Astrocyte (in vitro differentiated cells and primary cell): ENCODE measurements around the gene STIL. TPM values are rescaled to one million over a fixed set of nuclear protein-coding genes. Genes with fewer than 3 reads are reported as not detected.

ENCODE experiments used
- DNase-seq: peaks from one replicate; pipeline ENCODE4 v3.0.0-alpha.2; 2010; ENCODE audit warnings: low read depth
- FAIRE-seq: peaks from 2 replicates; lab custom pipeline; 2011; peaks lifted over from hg19 to GRCh38; lab: Jason Lieb, UNC
- H2AFZ ChIP-seq: 2 replicates; pipeline ENCODE4 v1.6.0; 2012; ENCODE audit warnings: low read depth, low read length, inconsistent platforms
- H3K27ac ChIP-seq: 2 replicates; pipeline ENCODE4 v1.5.1; 2011; ENCODE audit warnings: low read depth, low read length, inconsistent platforms
- H3K27me3 ChIP-seq: 2 replicates; pipeline ENCODE4 v1.6.0; 2011; ENCODE audit warnings: low read length, inconsistent platforms; ENCODE audit not compliant: insufficient read depth
- H3K36me3 ChIP-seq: 2 replicates; pipeline ENCODE4 v1.5.1; 2011; ENCODE audit warnings: low read length, inconsistent platforms; ENCODE audit not compliant: insufficient read depth
- H3K4me1 ChIP-seq: 2 replicates; pipeline ENCODE4 v1.5.1; 2011; ENCODE audit warnings: low read length, inconsistent platforms; ENCODE audit not compliant: insufficient read depth
- H3K4me2 ChIP-seq: 2 replicates; pipeline ENCODE4 v1.6.0; 2012; ENCODE audit warnings: low read length, inconsistent platforms
- H3K4me3 ChIP-seq: 2 replicates; pipeline ENCODE4 v1.5.1; 2011; ENCODE audit warnings: low read depth, mild to moderate bottlenecking, low read length, inconsistent platforms; ENCODE audit not compliant: insufficient read depth
- H3K79me2 ChIP-seq: 2 replicates; pipeline ENCODE4 v1.6.0; 2012; ENCODE audit warnings: mild to moderate bottlenecking, low read length, inconsistent platforms; ENCODE audit not compliant: insufficient read depth
- H3K9ac ChIP-seq: 2 replicates; pipeline ENCODE4 v1.6.0; 2012; ENCODE audit warnings: mild to moderate bottlenecking, low read length, inconsistent platforms
- H3K9me3 ChIP-seq: 2 replicates; pipeline ENCODE4 v1.5.1; 2012; ENCODE audit warnings: low read depth, mild to moderate bottlenecking, low read length, inconsistent platforms; ENCODE audit not compliant: insufficient read depth
- H4K20me1 ChIP-seq: 2 replicates; pipeline ENCODE4 v1.6.0; 2012; ENCODE audit warnings: low read length, inconsistent platforms; ENCODE audit not compliant: insufficient read depth
- H3K27ac Mint-ChIP-seq: one replicate; pipeline ENCODE4 v1.8.0; 2021; ENCODE audit warnings: mild to moderate bottlenecking, mixed read lengths; ENCODE audit not compliant: unreplicated experiment
- H3K27me3 Mint-ChIP-seq: one replicate; pipeline ENCODE4 v1.8.0; 2021; ENCODE audit warnings: low read depth, mixed read lengths; ENCODE audit not compliant: unreplicated experiment
- H3K36me3 Mint-ChIP-seq: one replicate; pipeline ENCODE4 v1.8.0; 2021; ENCODE audit warnings: low read depth, mixed read lengths; ENCODE audit not compliant: unreplicated experiment
- H3K4me1 Mint-ChIP-seq: one replicate; pipeline ENCODE4 v1.8.0; 2021; ENCODE audit warnings: low read depth, mixed read lengths; ENCODE audit not compliant: unreplicated experiment
- H3K4me3 Mint-ChIP-seq: one replicate; pipeline ENCODE4 v1.8.0; 2021; ENCODE audit warnings: mild to moderate bottlenecking, moderate library complexity, mixed read lengths; ENCODE audit not compliant: unreplicated experiment
- H3K9me3 Mint-ChIP-seq: one replicate; pipeline ENCODE4 v1.8.0; 2021; ENCODE audit warnings: mild to moderate bottlenecking, mixed read lengths; ENCODE audit not compliant: unreplicated experiment
- EZH2 ChIP-seq: IDR thresholded peaks from 2 replicates; pipeline ENCODE4 v1.6.1; 2012; ENCODE audit warnings: mild to moderate bottlenecking, low read length, inconsistent platforms; ENCODE audit not compliant: insufficient read depth
- total RNA-seq: library from RNA; stranded (reverse); gene quantifications from 2 replicates; pipeline ENCODE4 v1.2.1, GENCODE V29; 2021
- TF ChIP-seq, protein P1 (sequence below): IDR thresholded peaks from 2 replicates; pipeline ENCODE4 v1.5.1; 2011; ENCODE audit warnings: low read depth, mild to moderate bottlenecking, inconsistent platforms, low read length, moderate library complexity; ENCODE audit not compliant: insufficient read depth

Gene STIL
- total RNA-seq, 1 donor from 2014 or later, result 8.8 TPM

DNA sequence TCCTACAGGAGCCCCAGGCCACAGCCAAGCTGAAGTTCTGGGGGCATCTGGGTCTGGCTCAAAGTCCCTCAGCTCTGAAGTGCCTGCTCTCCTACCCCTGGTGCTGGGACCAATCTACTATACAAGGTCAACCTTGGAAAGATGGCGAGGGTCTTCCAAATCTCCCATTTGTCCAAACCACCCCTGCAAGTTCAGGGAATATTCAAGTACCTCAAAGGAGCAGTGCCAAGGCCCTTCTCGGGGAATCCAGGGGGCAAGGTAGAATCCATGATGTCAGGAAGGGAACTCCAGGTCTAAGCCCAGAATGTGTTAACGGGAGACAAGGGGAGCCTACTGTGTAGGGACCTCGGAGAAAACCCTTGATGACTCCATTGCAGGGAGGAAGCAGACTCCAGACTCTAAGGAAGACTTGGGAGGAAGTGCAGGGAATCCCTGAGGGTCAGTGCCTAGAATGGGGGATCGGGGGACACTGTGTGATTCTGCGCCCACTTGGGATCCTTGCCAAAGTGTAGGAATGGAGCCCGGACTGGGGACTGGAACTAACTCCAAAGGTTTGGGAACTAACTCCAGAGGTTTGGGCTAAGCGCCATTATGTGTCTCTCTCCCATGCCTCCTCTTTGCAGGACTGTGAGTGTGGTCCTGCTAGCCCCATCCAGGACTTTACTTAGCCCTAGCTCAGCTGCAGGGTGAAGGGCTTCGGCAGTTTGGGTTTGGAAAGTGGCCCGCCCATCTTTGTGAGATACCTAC lies 90.6 kb downstream of the STIL start:
- Histone ChIP-seq H3K4me2 (no peak overlapping the region), H3K79me2 (no peaks in the 10 kb centered on the region), H3K36me3 (no peaks in the 10 kb centered on the region), H3K4me1 (no peaks in the 10 kb centered on the region), H3K4me3 (no peak overlapping the region), H4K20me1 (no peaks in the 10 kb centered on the region), H3K27ac (no peak overlapping the region), H3K27me3 (peaks cover 72% of the 10 kb centered on the region), H2AFZ (no peak overlapping the region), H3K9me3 (peaks cover 4% of the 10 kb centered on the region), H3K9ac (no peak overlapping the region)
- H3K4me3 Mint-ChIP-seq, result no peak overlapping the region
- no peak overlapping the region for H3K27ac Mint-ChIP-seq
- no peak for DNase-seq
- TF ChIP-seq, protein P1, sequence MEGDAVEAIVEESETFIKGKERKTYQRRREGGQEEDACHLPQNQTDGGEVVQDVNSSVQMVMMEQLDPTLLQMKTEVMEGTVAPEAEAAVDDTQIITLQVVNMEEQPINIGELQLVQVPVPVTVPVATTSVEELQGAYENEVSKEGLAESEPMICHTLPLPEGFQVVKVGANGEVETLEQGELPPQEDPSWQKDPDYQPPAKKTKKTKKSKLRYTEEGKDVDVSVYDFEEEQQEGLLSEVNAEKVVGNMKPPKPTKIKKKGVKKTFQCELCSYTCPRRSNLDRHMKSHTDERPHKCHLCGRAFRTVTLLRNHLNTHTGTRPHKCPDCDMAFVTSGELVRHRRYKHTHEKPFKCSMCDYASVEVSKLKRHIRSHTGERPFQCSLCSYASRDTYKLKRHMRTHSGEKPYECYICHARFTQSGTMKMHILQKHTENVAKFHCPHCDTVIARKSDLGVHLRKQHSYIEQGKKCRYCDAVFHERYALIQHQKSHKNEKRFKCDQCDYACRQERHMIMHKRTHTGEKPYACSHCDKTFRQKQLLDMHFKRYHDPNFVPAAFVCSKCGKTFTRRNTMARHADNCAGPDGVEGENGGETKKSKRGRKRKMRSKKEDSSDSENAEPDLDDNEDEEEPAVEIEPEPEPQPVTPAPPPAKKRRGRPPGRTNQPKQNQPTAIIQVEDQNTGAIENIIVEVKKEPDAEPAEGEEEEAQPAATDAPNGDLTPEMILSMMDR, result no peak
- no peak for TF ChIP-seq EZH2
- FAIRE-seq, result no peak
- H3K9me3 Mint-ChIP-seq, result peaks cover 8% of the 10 kb centered on the region
- peaks cover 43% of the 10 kb centered on the region for H3K27me3 Mint-ChIP-seq
- no peaks in the 10 kb centered on the region for H3K36me3 Mint-ChIP-seq
- H3K4me1 Mint-ChIP-seq, result peaks cover 2% of the 10 kb centered on the region

DNA sequence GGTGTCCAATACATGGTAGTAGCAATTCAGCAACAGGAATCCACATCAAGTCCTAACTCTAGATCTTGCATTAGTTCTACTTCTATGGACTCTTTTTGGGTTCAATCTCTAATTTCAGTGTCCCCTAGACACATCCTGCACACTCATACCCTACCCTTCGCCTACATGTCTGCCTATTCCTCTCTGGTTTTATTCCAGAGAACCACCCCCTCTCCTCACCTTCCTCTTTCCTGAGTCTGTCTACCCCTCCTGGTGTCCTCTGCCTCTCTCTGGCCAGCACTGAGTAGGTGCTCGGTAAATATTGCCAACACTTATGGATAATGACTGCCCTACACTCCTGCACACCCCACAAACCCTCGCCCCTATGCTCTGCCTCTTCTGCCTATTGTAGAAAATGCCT lies 91.5 kb downstream of the STIL start:
- no peak for DNase-seq
- Histone ChIP-seq H3K4me3 (no peak overlapping the region), H3K4me1 (no peaks in the 10 kb centered on the region), H3K9ac (no peak overlapping the region), H3K9me3 (peaks cover 4% of the 10 kb centered on the region), H3K79me2 (no peaks in the 10 kb centered on the region), H3K36me3 (no peaks in the 10 kb centered on the region), H3K27ac (no peak overlapping the region), H2AFZ (no peak overlapping the region), H4K20me1 (no peaks in the 10 kb centered on the region), H3K27me3 (peaks cover 63% of the 10 kb centered on the region), H3K4me2 (no peak overlapping the region)
- peaks cover 5% of the 10 kb centered on the region for H3K9me3 Mint-ChIP-seq
- no peak overlapping the region for H3K4me3 Mint-ChIP-seq
- TF ChIP-seq, protein P1, result no peak
- TF ChIP-seq EZH2, result no peak
- FAIRE-seq, result no peak
- peaks cover 2% of the 10 kb centered on the region for H3K4me1 Mint-ChIP-seq
- H3K27ac Mint-ChIP-seq, result no peak overlapping the region
- H3K27me3 Mint-ChIP-seq, result peaks cover 42% of the 10 kb centered on the region
- no peaks in the 10 kb centered on the region for H3K36me3 Mint-ChIP-seq

GRCh38 chr1:47219590-47220220 lies 94.2 kb downstream of the STIL start:
- FAIRE-seq (no peak), DNase-seq (no peak)
- Histone ChIP-seq H3K27me3 (peaks cover 39% of the 10 kb centered on the region), H3K4me3 (no peak overlapping the region), H3K9ac (no peak overlapping the region), H3K79me2 (no peaks in the 10 kb centered on the region), H3K4me1 (no peaks in the 10 kb centered on the region), H2AFZ (no peak overlapping the region), H3K4me2 (no peak overlapping the region), H3K27ac (no peak overlapping the region), H3K9me3 (peaks cover 4% of the 10 kb centered on the region), H3K36me3 (no peaks in the 10 kb centered on the region), H4K20me1 (no peaks in the 10 kb centered on the region)
- TF ChIP-seq EZH2, result no peak
- TF ChIP-seq, protein P1, result no peak
- H3K36me3 Mint-ChIP-seq, result no peaks in the 10 kb centered on the region
- no peaks in the 10 kb centered on the region for H3K4me1 Mint-ChIP-seq
- peaks cover 3% of the 10 kb centered on the region for H3K9me3 Mint-ChIP-seq
- peaks cover 31% of the 10 kb centered on the region for H3K27me3 Mint-ChIP-seq
- no peak overlapping the region for H3K27ac Mint-ChIP-seq
- H3K4me3 Mint-ChIP-seq, result no peak overlapping the region
